HFFc6 (cell line): ENCODE results near the gene ARHGEF4. TPM values are rescaled to one million over a fixed set of nuclear protein-coding genes. Genes with fewer than 3 reads are reported as not detected.

Source experiments
- DNase-seq: peaks from one replicate; pipeline ENCODE4 v3.0.0-alpha.2; 2018
- H3K27ac Mint-ChIP-seq: 2 replicates; pipeline ENCODE4 v1.8.0; 2020; ENCODE audit warnings: mild to moderate bottlenecking, mixed read lengths
- H3K27me3 Mint-ChIP-seq: 2 replicates; pipeline ENCODE4 v1.8.0; 2021; ENCODE audit warnings: mild to moderate bottlenecking, moderate library complexity, mixed read lengths; ENCODE audit not compliant: insufficient read depth
- H3K36me3 Mint-ChIP-seq: 2 replicates; pipeline ENCODE4 v1.8.0; 2021; ENCODE audit warnings: low read depth, mixed read lengths
- H3K4me1 Mint-ChIP-seq: 2 replicates; pipeline ENCODE4 v1.8.0; 2020; ENCODE audit warnings: low read depth, mixed read lengths
- H3K4me3 Mint-ChIP-seq: 2 replicates; pipeline ENCODE4 v1.8.0; 2020; ENCODE audit warnings: mild to moderate bottlenecking, moderate library complexity, mixed read lengths
- H3K9me3 Mint-ChIP-seq: 2 replicates; pipeline ENCODE4 v1.8.0; 2020; ENCODE audit warnings: mild to moderate bottlenecking, mixed read lengths
- CTCF ChIP-seq: fragments of 200-600 bp; sonication (generic); IDR thresholded peaks from 2 replicates; pipeline ENCODE4 v1.5.0; 2021; ENCODE audit warnings: antibody characterized with exemption, mild to moderate bottlenecking
- total RNA-seq, 6 experiments: library from RNA; stranded (reverse); fragmentation: NEBNext Ultra II Directional; extraction: Animal tissue kit (Norgen Biotek cat#: 25700); gene quantifications; 2 replicates in 1 of 6; 3 replicates in 5 of 6; pipeline ENCODE4 v1.2.3, GENCODE V29; 2021

Gene ARHGEF4
- total RNA-seq, 6 experiments from 2014 or later: 0.94 to 2.2 (median 1.4) TPM

GRCh38 chr2:130996691-130997090 lies 160.0 kb downstream of the ARHGEF4 start:
- H3K36me3 Mint-ChIP-seq: no peaks in the 10 kb centered on the region
- peaks cover 2% of the 10 kb centered on the region for H3K27me3 Mint-ChIP-seq
- no peak overlapping the region for H3K27ac Mint-ChIP-seq

GRCh38 chr2:130997198-130997597 lies 160.5 kb downstream of the ARHGEF4 start:
- Mint-ChIP-seq H3K27me3 (peaks cover 2% of the 10 kb centered on the region), H3K4me3 (no peak overlapping the region), H3K9me3 (no peaks in the 10 kb centered on the region), H3K4me1 (no peaks in the 10 kb centered on the region), H3K27ac (no peak overlapping the region), H3K36me3 (no peaks in the 10 kb centered on the region)
- DNase-seq: no peak
- TF ChIP-seq CTCF: no peak

More at GRCh38 chr2:130996691-130997090, 160.0 kb downstream of the ARHGEF4 start:
- Mint-ChIP-seq H3K4me3 (no peak overlapping the region), H3K9me3 (no peaks in the 10 kb centered on the region), H3K4me1 (no peaks in the 10 kb centered on the region)
- no peak for TF ChIP-seq CTCF
- no peak for DNase-seq

GRCh38 chr2:130998561-130998960 lies 161.8 kb downstream of the ARHGEF4 start:
- Mint-ChIP-seq H3K36me3 (no peaks in the 10 kb centered on the region), H3K4me3 (no peak overlapping the region), H3K27ac (no peak overlapping the region), H3K4me1 (no peaks in the 10 kb centered on the region), H3K9me3 (no peaks in the 10 kb centered on the region), H3K27me3 (peaks cover 2% of the 10 kb centered on the region)
- no peak for TF ChIP-seq CTCF
- no peak for DNase-seq

DNA sequence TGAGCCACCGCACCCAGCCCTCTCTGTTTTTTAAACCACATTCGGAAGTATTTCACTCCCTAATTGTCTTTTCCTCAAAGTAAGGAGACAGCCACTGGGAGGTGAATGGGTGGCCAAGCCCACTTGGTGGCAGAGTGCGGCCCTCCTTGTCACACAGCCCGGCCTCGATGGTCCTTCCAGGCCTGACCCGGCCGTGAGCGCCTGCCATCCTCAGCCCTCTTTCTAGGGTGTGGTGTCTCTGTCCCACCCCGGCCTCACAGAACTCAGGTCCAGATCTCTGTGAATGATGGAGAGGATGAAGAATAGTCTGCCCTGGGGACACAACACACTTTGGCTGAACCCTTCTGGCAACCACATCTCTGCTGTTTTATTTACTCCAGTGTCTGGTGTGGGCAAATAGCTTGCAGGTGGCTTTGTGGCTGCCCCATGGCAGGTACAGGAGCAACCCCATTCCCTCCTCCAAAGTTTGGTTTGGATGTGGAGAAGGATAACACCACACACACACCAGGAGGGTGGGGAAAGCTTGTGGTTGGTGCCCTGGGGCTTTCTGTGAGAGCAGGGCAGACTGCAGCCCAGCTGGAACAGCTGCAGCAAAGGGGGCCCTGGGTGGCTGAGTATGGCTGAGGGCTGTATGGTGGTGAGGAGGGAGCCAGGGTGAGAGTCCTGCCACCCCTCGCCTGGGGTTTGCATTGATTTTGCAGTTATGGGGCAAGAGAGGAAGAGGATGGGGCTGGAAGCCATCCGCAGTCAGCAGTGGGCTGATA lies 167.9 kb downstream of the ARHGEF4 start:
- no peak for DNase-seq
- TF ChIP-seq CTCF: no peak
- Mint-ChIP-seq H3K4me3 (no peak overlapping the region), H3K36me3 (no peaks in the 10 kb centered on the region), H3K27ac (no peak overlapping the region), H3K27me3 (peaks cover 9% of the 10 kb centered on the region), H3K9me3 (no peaks in the 10 kb centered on the region), H3K4me1 (no peaks in the 10 kb centered on the region)

DNA sequence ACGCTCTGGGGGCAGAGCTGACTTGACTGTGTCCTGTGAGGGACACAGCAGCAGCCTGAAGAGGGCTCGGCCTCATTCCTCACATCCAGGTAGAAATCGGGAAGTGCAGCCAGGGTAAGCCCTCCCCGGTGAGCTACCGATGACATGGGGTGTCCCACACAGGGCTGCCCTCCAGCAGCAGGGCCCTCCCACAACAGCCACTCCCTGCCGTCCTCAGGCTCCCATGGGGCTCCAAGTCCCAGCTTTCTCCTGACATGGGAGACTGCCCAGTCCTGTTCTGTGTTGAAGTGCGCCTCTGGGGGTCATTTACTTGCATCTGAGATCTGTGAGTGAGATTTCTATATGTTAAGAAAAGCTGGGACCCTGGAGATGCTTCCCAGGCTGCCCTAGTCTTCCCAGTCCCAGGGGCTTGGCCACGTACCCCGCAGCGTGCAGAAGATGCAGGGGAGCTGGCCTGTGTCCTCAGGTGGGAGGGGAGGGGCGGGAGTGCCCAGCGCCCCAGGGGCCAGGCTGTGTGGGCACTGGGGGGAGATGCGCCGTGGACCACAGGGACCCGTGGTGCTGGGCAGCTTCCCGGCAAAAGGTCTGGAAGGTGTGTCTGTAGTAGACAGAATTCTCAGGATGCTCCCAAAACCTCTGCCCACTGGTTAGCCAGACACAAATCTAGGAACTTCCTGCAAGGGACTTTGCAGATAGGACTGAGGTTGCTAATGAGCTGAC lies 168.7 kb downstream of the ARHGEF4 start:
- Mint-ChIP-seq H3K27me3 (peaks cover 15% of the 10 kb centered on the region), H3K36me3 (no peaks in the 10 kb centered on the region), H3K4me3 (no peak overlapping the region), H3K27ac (no peak overlapping the region), H3K9me3 (no peaks in the 10 kb centered on the region), H3K4me1 (no peaks in the 10 kb centered on the region)
- TF ChIP-seq CTCF: no peak
- no peak for DNase-seq
